AG08396 (cell line): ENCODE measurements around the gene ZACN.

Experiments
- DNase-seq: peaks from one replicate; pipeline ENCODE4 v3.0.0; 2012; ENCODE audit warnings: low spot score, mixed read lengths

The ZACN gene

DNA sequence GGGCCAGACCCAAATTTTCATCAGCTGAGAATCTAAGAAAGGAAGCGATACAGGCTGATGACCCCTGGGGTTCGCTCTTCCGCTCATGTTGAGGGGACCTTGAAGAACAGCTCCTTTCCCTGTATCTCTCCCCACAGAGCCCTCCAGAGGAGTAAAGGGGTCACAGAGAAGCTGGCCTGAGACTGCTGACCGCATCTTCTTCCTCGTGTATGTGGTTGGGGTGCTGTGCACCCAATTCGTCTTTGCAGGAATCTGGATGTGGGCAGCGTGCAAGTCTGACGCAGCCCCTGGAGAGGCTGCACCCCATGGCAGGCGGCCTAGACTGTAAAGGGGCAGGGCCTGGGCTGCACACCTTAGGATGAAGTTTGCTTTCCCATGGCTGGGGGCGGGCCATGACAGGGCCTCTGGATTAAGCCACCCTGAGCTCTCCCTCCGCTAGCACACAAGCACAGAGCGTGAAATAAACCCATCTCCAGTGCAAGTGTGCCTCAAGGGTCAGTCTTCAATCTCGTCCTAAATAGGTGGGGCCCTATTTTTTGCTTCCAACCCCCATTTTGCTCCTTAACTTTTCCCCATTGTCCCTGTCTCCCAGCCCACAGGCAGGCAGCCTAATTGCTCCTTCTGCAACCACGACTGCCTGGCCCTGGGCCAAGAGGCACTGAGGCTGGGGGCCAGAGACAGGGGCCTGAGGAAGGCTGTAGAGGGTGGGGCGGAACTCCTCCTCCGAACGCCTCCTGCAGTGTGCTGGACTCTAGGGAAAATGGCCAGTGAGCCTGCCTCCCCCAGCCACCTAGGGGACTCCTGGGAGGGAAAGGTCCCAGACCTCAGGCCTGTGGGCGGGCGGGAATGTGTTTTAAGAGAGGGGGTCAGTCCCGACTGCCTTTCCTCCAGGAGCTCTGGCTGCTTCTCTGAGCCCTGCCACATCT is 3.6 kb downstream of the ZACN start:
- DNase-seq: no peak

DNA sequence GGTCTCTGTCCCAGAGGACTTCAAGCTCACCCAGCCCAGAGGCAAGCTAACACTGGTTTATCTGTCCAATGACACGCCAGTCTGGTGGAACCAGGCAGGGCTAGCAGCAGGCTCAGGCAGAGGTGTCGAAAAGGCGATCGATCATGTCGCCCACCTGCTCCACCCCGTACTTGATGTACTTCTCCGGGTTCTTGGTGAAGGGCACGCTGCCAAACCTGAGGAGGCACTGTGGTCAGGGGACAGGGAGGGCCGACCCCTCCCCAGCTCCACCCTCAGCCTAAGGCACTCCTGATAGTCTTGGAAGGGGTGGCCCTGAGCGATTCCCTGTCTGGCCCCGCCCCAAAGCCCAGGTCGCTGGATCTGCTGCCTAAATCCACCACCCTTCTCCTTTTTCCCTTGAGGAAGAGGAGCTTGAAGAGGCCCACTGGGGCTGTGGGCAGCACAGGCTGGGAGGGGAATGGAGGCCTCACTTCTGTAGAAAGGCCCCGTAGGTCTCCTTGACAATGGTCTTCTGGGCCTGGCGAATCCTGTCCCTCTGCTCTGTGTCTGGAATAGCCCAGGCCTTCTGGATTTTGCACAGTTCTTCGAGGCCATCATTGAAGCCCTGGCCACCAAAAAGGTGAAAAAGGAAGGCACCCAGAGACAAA is 4.7 kb downstream of the ZACN start:
- DNase-seq: no peak

DNA sequence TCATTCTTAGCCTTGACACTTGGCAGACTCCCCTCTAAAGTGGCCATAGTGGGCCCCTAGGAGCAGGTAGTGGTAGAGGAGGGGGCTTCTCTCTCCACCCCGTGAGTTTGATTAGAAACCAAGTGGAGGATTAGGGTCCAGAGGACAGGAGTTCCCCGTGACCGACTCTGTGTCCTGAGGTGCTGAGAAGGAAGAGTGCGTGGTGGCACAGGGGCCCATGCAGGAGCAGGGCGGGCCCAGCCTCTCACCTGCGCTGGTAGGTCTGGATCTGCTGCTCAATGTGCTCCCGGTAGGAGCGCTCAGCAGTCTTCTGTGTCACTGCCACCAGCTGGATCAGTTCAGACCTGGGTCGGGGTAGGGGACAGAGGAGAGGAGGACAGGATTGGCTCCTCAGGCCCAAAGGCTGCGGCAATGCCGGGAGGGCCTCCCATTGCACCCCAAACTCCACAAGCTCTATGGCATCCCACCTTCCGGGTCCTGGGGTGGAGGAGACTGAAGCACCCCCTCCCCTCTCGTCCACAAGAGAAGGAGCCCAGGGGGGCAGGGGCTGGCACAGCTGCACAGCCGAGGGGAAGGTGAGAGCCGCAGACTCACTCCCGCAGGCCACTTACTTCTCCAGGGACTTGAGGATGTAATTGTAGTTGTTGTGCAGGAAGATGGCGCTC is 6.2 kb downstream of the ZACN start:
- no peak for DNase-seq

DNA sequence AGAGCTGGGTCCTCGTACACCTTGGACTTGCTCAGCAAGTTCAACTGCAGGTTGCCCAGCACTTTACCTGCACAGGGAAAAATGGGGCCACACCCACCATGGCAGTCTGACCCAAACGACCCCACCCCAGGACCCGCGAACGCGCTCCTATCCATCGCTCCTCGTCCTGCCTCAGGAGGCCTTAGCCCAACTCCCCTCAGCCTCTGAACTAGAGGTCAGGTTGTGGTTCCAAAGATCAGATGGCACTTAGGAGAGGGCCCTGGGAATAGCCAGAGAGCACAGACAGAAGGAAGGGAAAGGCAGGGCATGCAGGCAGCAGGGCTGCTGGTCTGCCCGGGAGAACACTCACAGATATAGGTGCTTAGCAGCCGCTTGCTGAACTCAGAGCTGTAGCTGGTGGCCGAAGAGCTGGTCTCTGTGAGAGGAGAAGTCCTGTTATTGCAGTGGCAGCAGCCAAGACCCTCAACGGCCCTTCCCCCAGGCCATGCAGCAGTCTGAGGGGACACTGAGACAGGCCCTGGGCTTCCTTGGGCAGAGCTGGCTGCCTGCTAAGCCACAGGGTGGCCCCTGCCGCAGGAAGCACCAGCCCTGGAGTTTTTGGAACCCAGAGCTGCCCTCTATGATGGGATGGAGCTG is 6.9 kb downstream of the ZACN start:
- DNase-seq: no peak

DNA sequence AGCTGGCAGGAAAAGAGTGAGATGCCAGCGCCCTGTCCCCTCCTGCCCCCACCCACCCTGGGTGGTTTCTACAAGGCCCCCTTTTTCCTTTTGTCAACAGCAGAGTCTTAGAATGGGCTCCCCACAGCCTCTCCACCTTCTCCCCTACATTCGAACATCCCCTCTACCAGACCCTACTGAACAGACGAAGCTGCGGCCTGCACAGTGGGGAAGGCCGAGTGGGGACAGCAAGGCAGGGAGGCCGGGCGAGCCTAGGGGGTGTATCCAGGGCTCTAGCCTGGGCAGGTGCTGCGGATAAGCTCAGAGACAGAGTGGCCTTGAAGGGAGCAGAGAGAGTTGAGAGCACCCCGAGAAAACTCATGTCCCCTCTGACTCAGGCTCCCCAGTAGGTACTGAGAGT is 7.4 kb downstream of the ZACN start:
- DNase-seq: peak; percentile 3

DNA sequence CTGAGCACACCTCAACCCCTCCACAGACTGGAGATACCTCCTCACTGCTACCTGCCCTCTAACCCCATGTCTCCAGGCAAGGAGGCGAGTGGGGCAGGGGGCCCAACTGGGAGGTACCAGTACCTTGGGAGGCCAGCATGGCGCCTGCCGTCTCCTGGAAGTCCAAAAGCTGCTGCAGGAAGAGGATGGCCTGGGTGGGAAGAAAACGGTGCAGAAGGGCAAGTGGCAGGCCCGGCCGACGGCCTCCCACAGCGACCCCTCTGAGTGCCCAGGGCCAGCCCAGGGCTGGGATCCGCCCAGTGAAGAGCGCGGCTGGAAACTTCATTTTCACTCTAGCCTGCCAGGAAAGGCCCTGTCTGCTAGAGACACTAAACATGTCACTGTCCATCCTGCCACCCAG is 8.5 kb downstream of the ZACN start:
- DNase-seq: no peak

DNA sequence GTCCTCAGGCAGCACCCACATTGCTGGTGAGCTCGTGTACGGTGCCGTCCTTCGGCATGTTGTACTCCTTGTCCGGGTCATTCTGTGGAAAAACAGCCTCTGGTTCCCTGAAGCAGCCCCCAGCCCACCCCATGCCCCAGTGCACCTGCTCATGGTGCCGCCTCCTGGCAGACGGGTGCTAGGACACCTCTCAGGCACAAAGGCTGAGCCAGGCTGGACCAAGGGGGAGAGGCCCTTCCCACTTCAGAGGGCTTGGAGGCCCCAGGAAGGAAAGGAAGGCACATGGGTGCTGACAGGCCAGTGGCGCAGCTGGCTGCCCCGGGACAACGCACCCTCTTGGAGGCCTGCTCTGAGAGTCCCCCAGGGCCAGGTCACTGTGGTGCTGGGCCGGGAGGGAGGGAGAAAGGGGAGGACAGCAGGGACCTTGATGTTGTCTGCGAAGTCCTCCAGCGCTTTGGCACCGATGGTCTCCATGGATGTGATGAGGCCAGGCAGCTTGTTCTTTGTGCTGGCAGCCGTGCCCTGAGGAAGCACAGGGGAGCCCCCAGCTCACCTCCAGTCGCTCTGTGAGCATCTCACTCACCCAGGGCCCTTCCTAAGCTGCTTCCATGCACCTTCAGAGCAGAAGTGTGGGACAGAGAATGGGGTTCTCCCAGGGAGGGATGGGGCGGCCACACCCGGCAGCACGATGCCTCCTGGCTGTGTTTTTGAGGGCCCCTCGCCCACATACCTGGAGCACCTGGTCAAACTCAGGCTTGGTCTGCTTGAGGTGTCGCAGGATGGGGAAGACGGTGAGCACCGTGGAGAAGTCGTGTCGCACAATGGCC is 9.3 kb downstream of the ZACN start:
- no peak for DNase-seq

DNA sequence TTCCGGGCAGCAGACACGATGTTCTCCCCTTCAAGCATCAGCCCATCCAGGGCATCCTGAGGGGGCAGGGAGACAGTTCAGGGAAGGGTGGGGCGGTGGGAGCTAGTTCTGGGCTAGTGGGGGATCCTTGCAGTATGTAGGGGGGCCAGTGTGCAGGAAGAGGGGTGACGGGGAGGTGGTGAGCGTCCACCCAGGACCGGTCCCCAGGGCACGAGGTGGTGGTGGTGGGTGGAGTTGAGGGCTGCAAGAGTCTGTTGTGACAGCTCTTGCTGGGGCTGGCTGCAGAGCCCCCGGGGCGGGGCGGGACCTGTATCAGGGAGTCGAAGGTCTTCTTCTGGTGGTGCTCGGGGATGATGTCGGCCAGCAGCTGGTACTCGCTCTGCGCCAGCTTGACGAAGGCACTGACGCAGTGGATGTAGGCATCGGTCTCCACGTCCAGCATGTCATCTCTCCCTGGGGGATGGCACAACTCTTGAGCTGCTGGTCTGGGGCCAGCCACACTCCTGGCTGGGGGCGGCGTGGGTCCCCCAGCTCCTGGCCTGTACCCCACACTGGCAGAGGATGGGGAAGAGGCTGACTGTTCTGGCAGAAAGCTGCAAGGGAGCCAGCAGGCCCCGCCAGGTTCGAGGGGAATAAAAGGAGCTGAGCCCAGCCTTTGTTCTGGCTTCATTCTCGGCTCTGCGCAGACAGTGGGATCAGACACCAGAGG is 10.0 kb downstream of the ZACN start:
- peak; percentile 3 for DNase-seq

DNA sequence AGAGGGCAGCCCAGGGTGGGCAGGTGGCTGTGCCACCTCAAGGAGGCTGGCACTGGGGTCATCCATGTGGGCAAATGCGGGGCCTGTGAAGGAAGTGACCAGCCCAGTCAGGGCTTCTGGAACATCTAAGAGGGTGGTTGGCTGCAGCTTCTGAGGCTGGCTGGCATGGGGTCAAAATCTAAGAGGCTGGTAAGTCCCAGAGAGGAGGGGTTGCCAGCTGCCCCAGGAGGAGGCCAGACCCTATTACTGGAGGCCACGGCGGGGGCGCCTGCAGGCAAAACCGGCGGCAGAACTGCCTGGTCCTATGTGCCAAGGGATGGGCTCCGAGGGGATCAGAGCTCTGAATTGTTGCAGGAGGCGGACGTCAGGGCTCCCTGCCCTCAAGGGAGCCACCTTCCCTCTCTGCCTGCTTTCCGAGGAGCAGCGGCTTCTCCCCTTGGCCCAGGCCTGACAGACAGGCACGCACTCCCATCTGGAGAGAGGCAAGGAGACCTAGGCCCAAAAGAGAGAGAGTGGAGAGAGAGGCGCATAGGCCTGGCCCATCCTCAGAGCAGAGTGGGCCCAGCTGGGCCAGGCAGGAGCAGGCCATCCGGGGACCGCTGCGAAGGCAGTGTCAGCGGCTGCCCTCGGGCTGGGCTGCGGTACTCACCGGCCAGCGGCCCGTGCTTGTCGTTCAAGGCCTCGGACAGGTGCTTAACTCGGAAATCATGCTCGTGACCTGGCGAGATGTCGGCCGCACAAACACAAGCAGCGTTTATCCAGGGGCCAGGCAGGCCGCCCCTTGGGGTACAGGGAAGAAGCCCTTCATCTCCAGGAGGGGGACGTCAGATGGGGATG is 10.9 kb downstream of the ZACN start:
- DNase-seq: peak; percentile 2

DNA sequence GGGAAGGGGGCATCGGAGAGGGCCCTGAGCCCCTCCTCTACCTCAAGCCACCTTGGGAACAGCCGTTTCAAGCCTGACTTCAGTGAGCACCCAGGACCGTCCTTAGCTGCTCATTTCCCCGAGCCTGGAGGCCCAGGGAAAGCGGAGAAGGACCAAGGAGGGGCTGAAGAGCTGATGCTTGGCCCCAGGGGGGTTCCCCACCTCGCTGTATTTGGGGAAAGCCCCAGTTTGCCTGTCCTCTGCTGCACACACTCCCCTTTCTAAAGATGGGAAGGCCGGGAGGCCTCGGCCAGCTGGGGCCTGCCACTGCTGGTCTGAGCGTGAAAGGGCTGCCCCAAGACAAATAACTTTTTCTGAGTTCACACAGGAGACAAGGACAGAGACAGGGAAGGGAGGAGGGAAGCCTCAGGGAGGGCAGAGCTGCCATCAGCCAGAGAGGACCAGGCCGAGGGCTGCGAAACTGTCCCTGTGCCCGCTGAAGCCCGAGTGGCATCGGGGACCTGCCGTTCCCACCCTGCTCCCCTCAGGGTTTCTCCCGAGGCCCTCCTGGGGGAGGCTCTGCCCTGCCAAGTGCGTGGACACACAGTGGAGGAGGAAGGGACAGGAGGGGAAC is 11.6 kb downstream of the ZACN start:
- no peak for DNase-seq

DNA sequence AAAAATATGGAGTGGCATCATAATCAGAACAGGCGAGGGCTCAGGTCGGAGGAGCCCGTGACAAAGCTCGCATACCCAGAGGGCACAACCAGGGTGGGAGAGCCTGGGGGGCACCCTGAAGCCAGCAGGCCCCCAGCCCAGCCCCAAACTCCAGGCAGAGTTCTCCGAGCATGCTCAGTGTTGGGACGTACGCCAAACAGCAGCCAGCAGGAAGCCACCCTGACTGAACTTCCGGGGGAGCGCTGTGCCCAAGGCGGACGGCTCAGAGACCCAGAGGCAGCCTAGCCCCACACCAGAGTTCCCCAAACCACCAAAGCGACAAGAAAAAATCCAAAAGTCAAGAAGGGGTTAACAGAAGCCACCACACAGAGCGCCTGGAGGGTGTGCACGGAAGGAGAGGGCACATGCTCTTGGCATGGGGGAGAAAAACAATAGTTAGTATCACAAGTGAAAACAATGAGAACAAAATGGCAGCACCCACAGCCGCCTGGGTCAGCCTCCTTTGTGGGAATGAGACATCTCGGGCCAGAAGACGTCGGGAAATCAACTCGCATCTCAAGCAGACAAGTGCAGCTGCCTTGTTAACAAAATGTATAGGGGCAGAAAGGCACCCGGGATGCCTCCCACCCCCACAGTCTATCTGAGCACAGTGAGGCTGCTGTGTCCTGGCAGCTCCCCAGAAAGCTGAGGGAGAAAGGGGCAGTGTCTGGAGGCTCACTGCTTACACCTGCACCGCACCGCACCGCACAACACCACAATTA is 12.7 kb downstream of the ZACN start:
- DNase-seq: no peak

DNA sequence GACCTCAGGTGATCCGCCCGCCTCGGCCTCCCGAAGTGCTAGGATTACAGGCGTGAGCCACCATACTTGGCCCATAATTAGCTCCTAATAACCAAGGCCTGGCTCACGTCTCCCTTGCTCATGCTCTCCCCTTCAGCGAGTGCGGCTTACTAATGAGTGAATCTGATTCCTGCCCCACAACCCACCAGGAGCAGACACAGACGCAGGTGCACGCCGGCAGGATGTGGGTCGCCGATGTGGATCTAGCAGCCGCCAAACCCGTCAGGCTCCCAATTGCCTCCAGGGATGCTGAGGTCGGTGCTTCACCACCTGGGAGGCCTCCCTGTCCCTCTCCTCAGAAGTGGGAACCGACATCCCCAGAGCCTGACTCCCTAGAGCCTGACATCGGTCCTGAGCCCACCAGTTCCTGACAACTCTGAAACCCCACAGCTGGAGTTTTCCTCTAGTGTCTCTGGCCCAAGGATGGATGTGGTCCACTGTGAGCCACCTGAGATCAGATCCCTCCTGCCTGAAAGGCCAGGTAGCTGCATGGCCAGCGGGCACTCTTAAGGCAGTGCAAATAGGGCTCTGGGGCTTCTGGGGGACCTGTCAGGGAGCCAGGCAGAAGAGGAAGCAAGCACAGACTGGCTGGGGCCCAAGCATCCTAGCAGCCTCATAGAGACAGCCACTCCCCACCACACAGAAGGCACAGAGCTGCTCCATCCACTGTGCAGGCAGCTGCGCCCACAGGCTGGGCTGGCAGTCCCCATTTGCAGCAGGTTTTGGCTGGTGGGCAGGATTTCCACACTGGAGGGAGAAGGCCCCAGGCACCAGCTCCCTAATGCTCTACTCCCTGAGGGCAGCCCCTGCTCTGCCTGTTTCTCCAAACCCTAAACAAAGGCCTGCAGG is 13.8 kb downstream of the ZACN start:
- no peak for DNase-seq

DNA sequence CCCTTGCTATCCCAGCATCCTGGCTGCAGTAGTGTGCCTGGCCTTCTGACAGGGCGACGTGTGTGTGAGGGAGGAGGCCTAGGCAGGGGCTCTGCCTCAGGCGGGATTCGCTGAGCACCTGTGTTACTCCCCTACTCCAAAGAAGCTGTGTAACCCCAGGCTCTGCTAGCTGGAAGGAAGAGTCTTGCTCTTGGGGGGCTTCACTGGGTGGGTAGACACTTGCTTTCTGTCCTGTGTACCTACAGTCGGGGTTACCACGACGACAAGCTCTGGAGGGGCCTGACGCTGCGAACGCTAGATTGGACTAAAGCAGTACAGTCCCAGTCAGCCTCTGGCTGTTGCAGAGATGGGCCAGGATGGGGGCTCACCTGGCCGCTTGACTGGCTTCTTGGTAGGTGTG is 15.1 kb downstream of the ZACN start:
- DNase-seq: no peak

DNA sequence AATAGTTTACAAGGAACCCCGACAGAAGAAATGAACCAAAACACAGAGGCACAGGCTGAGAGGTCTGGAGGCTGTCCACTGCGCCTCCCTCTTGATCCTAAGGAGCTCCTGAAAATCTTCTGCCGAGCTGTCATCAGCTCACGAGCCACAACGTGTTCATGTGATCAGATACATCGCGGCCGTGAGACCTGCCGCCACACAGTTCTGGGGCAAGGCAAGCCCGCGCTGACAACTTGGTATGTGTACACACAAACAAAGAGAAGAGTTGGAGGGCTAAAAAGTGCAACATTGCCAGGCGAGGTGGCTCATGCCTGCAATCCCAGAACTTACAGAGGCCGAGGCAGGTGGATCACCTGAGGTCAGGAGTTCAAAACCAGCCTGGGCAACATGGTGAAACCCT is 17.0 kb downstream of the ZACN start:
- no peak for DNase-seq

DNA sequence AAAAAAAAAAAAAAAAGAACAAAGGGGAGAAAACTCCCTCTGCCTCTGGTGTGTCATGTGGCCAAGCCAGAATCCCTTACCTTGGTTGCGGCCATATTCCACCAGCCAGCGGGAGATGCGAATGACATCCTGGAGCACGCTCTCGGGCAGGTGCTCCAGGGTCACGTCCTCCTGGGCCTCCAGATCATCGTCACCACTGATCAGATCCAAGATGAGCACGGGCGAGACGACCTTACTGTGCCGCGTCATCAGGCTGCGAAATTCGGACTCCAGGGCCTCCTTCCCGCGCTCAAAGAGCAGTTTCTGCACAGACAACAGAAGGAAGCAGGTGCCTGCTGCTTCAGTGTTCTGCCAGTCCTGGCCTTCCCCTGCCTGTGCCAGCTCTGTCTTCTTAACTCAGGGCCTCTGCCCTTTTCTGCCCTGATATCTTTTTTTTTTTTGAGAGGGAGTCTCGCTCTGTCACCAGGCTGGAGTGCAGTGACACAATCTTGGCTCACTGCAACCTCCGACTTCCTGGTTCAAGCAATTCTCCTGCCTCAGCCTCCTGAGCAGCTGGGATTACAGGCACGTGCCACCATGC is 18.8 kb downstream of the ZACN start:
- DNase-seq: no peak

DNA sequence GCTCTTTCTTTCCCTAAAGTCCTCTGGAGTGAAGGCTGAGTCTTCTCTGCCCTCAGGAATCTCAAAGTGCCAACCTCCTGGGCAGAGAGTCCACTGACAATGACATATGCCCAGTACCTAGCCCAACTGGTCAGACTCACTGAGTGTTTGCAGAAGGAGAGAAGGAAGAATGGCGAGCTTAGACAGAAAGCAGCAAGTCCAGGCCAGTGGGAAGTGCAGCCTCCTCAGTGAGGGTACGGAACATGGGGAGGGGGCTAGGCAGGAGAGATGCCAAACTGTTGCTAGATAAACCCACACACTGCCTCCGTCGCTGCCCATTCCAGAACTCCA is 23.9 kb downstream of the ZACN start:
- DNase-seq: no peak

DNA sequence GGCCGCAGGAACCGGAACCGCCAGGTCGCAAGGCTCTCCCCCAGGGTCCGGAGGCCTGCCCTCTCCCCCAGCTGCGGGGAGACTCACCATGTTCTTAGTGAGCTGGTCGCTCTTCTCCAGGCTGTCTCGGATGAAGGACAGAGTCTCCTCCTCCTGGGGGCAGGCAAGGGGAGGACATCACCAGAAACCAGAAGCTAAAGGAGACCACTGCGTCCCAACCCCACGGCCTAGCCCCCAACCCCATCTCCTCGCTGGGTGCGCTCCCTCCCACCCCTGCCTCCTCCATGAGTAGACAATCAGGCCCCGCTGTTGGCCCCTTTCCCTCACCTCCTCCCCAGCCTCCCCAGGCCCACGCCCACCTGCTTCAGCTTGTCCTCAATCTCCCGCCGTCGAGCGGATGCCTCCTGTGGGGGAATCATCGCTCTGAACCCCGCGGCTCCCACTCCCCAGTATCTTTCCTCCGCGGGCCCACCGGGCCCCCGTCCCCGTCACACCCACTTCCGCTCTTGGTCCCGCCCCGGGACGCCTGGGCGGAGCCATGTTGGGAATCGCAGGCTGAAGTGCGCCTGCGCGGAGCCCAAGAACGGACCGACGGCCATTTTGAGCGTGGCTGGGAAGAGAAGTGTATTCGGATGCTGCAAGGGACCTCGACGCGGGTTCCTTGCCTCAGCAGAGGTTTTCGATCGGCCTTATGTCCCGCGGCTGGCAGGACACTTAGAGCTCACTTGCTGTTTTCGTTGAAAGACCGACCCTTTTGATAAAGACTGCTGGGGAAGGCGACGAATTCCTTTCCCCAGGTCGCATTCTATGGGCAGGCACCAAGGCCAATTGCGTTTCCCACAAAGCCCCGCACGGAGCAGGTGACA is 24.5 kb downstream of the ZACN start, which contains the start of gene EXOC7:
TSS of gene EXOC7 (minus strand) at position 514 of the 866 bp plus-strand sequence. CDS start at position 419, 95 bp downstream.
- peak; percentile 99 for DNase-seq
